HEK293T (cell line): ENCODE measurements around the gene KIR3DL2.
"Not testable (repeated sequence)": the region's sequence is repeated elsewhere in the genome, so short reads cannot be mapped to it uniquely, and the experiment has no call there.

ENCODE experiments used
- CTCF ChIA-PET: fragments of 350-600 bp; formaldehyde crosslinking; extraction: SDS; loops from one replicate; lab custom pipeline; 2021; ENCODE audit warnings: antibody characterized with exemption, inconsistent platforms; lab: Yijun Ruan, JAX
- POLR2A ChIA-PET: fragments of 350-600 bp; formaldehyde crosslinking; extraction: SDS; loops from one replicate; lab custom pipeline; 2020; ENCODE audit warnings: antibody characterized with exemption, inconsistent platforms; lab: Yijun Ruan, JAX
- DNase-seq: peaks from one replicate; pipeline ENCODE4 v3.0.0; 2012; ENCODE audit warnings: mixed read lengths; ENCODE audit errors: extremely low spot score
- ARNT ChIP-seq: fragments of 450-650 bp; IDR thresholded peaks from 2 replicates; pipeline ENCODE4 v1.6.1; 2017; ENCODE audit warnings: mild to moderate bottlenecking
- BHLHE40 ChIP-seq: fragments of 450-650 bp; IDR thresholded peaks from 2 replicates; pipeline ENCODE4 v1.6.1; 2016; ENCODE audit warnings: mild to moderate bottlenecking, moderate library complexity, borderline replicate concordance
- CTBP1 ChIP-seq: fragments of 450-650 bp; IDR thresholded peaks from 2 replicates; pipeline ENCODE4 v1.6.1; 2016; ENCODE audit warnings: borderline replicate concordance
- ELF4 ChIP-seq: fragments of 450-650 bp; IDR thresholded peaks from 2 replicates; pipeline ENCODE4 v1.6.1; 2017; ENCODE audit warnings: antibody characterized with exemption
- FOXA1 ChIP-seq: fragments of 450-650 bp; IDR thresholded peaks from 2 replicates; pipeline ENCODE4 v1.6.1; 2016; ENCODE audit warnings: mild to moderate bottlenecking
- FOXK2 ChIP-seq: fragments of 450-650 bp; IDR thresholded peaks from 2 replicates; pipeline ENCODE4 v1.6.1; 2016; ENCODE audit warnings: mild to moderate bottlenecking
- FOXM1 ChIP-seq: fragments of 450-650 bp; IDR thresholded peaks from 2 replicates; pipeline ENCODE4 v1.6.1; 2017; ENCODE audit warnings: mild to moderate bottlenecking, borderline replicate concordance
- HDGF ChIP-seq: fragments of 450-650 bp; IDR thresholded peaks from 2 replicates; pipeline ENCODE4 v1.6.1; 2017; ENCODE audit warnings: antibody characterized with exemption, borderline replicate concordance
- L3MBTL2 ChIP-seq: fragments of 450-650 bp; conservative IDR thresholded peaks from 2 replicates; pipeline ENCODE4 v1.6.1; 2016; ENCODE audit warnings: mild to moderate bottlenecking
- LEF1 ChIP-seq: fragments of 450-650 bp; IDR thresholded peaks from 2 replicates; pipeline ENCODE4 v1.6.1; 2017; ENCODE audit warnings: mild to moderate bottlenecking, borderline replicate concordance
- NFRKB ChIP-seq: fragments of 450-650 bp; IDR thresholded peaks from 2 replicates; pipeline ENCODE4 v1.6.1; 2016; ENCODE audit warnings: mild to moderate bottlenecking, moderate library complexity
- SP1 ChIP-seq: fragments of 450-650 bp; IDR thresholded peaks from 2 replicates; pipeline ENCODE4 v1.6.1; 2017
- SUZ12 ChIP-seq: fragments of 450-650 bp; IDR thresholded peaks from 2 replicates; pipeline ENCODE4 v1.6.1; 2016; ENCODE audit warnings: mild to moderate bottlenecking
- TARDBP ChIP-seq: fragments of 450-650 bp; IDR thresholded peaks from 2 replicates; pipeline ENCODE4 v1.6.1; 2016
- ZNF384 ChIP-seq: fragments of 450-650 bp; IDR thresholded peaks from 2 replicates; pipeline ENCODE4 v1.6.1; 2016
- TF ChIP-seq, protein P1 (sequence below): fragments of 450-650 bp; IDR thresholded peaks from 2 replicates; pipeline ENCODE4 v1.6.1; 2016

The KIR3DL2 gene

DNA sequence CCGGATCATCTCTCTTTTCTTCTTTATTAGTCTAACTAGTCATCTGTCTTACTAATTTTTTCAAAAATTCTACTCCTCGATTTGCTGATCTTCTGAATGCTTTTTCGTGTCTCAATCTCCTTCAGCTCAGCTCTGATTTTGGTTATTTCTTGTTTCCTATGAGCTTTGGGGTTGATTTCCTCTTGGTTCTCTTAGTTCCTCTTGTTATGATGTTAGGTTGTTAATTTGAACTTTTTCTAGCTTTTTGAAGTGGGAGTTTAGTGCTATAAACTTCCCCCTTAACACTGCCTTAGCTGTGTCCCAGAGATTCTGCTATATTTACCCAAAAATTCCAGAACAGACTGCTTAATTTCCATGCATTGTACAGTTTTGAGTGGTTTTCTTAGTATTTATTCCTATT lies 27.2 kb downstream of the KIR3DL2 start:
- POLR2A ChIA-PET: no interaction called here
- TF ChIP-seq HDGF (no peak), L3MBTL2 (no peak), ZNF384 (no peak), NFRKB (no peak), TARDBP (no peak), LEF1 (no peak), SP1 (no peak), FOXA1 (no peak), CTBP1 (no peak), BHLHE40 (no peak), FOXM1 (no peak), ARNT (no peak), FOXK2 (no peak), ELF4 (no peak), SUZ12 (no peak)
- TF ChIP-seq, protein P1, sequence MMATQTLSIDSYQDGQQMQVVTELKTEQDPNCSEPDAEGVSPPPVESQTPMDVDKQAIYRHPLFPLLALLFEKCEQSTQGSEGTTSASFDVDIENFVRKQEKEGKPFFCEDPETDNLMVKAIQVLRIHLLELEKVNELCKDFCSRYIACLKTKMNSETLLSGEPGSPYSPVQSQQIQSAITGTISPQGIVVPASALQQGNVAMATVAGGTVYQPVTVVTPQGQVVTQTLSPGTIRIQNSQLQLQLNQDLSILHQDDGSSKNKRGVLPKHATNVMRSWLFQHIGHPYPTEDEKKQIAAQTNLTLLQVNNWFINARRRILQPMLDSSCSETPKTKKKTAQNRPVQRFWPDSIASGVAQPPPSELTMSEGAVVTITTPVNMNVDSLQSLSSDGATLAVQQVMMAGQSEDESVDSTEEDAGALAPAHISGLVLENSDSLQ: no peak
- DNase-seq: no peak
- CTCF ChIA-PET: no interaction called here

DNA sequence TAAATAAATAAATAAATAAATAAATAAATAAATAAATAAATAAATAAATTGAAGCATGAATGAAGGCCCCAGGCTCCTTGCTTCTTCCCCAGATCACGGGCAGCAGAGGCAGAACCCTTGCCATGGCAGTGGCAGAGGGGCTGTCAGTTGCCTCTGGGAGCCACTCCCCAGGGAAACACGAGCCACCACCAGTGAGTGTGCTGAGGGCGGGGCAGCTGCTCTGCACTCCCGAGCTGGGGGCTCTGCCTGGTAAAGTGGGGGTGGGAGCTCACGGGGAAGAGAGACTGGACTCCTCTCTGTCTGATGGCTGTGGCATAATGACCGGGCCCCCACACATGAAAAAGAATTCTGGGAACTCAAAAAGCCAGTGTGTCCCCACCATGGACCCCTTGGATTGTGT lies 31.6 kb downstream of the KIR3DL2 start:
- CTCF ChIA-PET: interaction anchor here (0.7 to 1.1 kb wide), 4 partner anchors 37 to 751 kb away, joined by 3 to 4 read pairs (median 3); no protein-coding TSS in a partner anchor
- no peak for TF ChIP-seq LEF1
- no peak for DNase-seq
- POLR2A ChIA-PET: no interaction called here

DNA sequence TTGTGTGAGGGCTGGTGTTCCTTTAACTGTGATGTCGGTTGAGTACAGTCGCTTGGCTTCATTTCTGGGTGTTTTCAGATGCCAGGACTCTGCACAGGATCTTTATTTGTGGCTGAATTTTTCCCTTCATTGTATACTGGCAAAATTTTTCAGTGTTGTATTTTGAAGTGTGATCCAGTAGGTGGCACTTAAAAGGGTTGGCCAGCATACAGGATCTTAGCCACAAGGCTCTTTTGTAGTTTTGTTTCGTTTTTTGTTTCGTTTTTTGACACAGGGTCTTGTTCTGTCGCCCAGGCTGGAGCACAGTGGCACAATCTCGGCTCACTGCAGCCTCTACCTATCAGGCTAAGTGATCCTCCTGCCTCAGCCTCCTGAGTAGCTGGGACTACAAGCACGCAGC lies 32.5 kb downstream of the KIR3DL2 start:
- no peak for DNase-seq
- TF ChIP-seq SUZ12 (no peak), BHLHE40 (no peak), ELF4 (no peak), CTBP1 (no peak), FOXM1 (no peak), TARDBP (no peak), L3MBTL2 (no peak)
- POLR2A ChIA-PET: no interaction called here
- CTCF ChIA-PET: no interaction called here

DNA sequence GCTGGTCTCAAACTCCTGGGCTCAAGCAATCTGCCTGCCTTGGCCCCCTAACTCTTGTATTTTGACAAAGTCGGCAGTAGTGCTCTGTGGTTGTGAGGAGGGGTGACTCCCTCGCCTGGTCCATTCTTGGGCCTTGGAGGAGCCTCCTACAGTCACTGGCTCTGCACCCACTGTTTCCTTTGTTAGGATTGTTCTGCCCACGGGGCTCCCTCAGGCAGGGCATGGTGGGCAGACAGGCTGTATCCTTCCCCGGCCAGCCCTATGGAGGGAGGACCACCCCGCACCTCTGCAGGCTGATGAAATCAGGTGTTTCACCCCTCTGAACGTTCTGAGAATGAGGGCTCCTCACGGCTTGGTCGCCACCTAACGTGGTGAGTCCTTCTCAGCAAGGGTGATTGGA lies 33.0 kb downstream of the KIR3DL2 start:
- no peak for DNase-seq
- ChIA-PET POLR2A (no interaction called here), CTCF (no interaction called here)
- TF ChIP-seq NFRKB (no peak), ELF4 (no peak), HDGF (no peak)

DNA sequence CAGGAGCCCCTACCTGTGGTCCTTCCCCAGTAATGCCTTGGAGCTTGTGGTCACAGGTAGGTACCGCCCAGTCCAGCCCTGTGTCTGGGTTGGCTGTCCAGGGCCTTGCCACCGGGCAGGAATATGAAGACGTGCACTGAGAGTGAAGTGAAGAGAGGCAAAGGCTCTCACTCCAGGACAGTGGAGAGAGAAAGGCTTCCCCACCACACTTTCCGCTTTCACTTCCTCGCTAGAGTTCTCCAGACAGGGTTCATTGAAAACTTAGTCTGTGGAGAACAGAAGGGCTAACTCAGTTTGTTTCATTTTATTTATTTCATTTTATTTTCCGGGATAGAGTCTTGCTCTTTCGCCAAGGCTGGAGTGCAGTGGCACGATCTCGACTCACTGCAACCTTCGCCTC lies 38.0 kb downstream of the KIR3DL2 start:
- no peak for TF ChIP-seq ARNT
- no peak for TF ChIP-seq FOXK2
- TF ChIP-seq NFRKB: no peak
- no peak for TF ChIP-seq ZNF384
- ChIA-PET CTCF (no interaction called here), POLR2A (no interaction called here)
- no peak for DNase-seq

DNA sequence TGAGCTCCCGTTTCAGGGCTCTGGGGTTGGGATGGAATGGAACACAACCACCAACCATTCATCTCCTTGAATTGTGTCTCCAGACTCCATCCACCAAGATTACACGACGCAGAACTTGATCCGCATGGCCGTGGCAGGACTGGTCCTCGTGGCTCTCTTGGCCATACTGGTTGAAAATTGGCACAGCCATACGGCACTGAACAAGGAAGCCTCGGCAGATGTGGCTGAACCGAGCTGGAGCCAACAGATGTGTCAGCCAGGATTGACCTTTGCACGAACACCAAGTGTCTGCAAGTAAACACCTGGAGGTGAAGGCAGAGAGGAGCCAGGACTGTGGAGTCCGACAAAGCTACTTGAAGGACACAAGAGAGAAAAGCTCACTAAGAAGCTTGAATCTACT lies 39.3 kb downstream of the KIR3DL2 start:
- no peak for DNase-seq
- CTCF ChIA-PET: interaction anchor here (0.7 kb wide), 1 partner anchor 31 kb away, joined by 3 read pairs; no protein-coding TSS in a partner anchor
- no peak for TF ChIP-seq LEF1
- TF ChIP-seq, protein P1: no peak
- no peak for TF ChIP-seq BHLHE40
- TF ChIP-seq NFRKB: no peak
- no peak for TF ChIP-seq TARDBP
- POLR2A ChIA-PET: no interaction called here

DNA sequence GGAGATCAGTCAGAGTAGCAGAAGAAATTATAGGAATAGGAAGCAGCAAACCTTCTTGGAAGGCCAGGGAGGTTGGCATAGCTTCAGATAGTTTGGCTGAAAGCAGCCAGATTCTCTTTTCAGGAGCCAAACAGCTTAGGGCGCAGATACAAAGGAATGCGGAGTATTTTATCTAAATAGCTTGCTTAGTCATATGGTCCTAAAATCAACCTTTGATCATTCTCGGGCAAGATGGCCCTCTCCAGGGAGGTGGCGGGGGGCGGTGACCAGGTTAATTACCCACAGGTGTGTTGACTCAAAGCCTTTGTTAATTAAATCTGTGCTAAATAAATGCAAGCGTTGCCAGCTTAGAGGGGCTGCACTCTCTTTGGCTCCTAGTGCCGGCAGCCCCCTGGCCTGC lies 43.2 kb downstream of the KIR3DL2 start:
- DNase-seq: no peak
- ChIA-PET CTCF (no interaction called here), POLR2A (no interaction called here)
- TF ChIP-seq NFRKB (no peak), ARNT (no peak), FOXA1 (no peak), CTBP1 (no peak), SP1 (no peak), TARDBP (no peak), HDGF (no peak), FOXM1 (no peak), L3MBTL2 (no peak), LEF1 (no peak), BHLHE40 (no peak), ZNF384 (no peak), SUZ12 (no peak), FOXK2 (no peak), ELF4 (no peak)
- TF ChIP-seq, protein P1: no peak

DNA sequence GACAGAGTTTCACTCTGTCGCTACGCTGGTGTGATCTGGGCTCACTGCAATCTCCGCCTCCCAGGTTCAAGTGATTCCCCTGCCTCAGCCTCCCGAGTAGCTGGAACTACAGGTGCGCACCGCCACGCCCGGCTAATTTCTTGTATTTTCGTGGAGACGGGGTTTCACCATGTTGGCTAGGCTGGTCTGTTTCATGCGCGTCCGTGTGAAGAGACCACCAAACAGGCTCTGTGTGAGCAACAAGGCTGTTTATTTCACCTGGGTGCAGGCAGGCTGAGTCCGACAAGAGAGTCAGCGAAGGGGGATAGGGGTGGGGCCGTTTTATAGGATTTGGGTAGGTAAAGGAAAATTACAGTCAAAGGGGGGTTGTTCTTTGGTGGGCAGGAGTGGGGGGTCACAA lies 43.9 kb downstream of the KIR3DL2 start:
- POLR2A ChIA-PET, CTCF ChIA-PET, DNase-seq: not testable (repeated sequence)
